Measurements from ENCODE around the gene GFOD1.
"Not testable (repeated sequence)": the region's sequence is repeated elsewhere in the genome, so short reads cannot be mapped to it uniquely, and the experiment has no call there.

The GFOD1 gene

DNA sequence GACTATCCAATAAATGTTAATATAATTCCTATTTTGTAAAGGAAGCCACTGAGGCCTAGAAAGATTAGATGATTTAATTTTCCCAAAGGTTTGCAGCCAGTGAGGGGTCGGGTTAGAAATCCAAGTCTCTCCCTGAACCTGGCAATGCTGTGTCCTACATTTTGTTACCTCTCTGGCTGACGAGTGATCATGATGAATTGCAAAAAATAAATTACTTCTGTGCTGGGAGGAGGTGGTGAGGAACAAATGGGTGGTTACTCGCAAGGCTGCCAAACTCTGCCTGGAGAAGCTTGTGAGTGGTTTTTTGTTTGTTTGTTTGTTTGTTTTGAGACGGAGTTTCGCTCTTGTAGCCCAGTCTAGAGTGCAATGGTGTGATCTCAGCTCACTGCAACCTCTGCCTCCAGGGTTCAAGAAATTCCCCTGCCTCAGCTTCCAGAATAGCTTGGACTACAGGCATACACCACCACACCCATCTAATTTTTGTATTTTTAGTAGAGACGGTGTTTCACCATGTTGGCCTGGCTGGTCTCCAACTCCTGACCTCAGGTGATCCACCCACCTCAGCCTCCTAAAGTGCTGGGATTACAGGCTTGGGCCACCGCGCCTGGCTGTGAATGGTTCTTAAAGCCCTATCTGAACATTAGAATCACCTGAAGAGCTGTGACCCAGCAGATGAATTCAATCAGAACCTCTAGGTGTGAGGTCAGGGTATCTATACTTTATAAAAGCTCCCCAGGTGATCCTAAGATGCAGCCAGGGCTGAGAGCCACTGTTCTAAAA lies 138.9 kb downstream of the GFOD1 start:
- no peak for DNase-seq

GRCh38 chr6:13346245-13346644 lies 141.2 kb downstream of the GFOD1 start:
- no peak for DNase-seq

- DNase-seq, result no peak
These were observed 144.9 kb downstream of the GFOD1 start for GRCh38 chr6:13342414-13343019.

- DNase-seq, result no peak
These were observed 147.4 kb downstream of the GFOD1 start for GRCh38 chr6:13339863-13340630.

GRCh38 chr6:13338038-13338437 lies 149.4 kb downstream of the GFOD1 start:
- no peak for DNase-seq

- peak; percentile 87 for DNase-seq
These were observed 150.8 kb downstream of the GFOD1 start for GRCh38 chr6:13336553-13336952.

GRCh38 chr6:13334953-13335352 lies 152.4 kb downstream of the GFOD1 start:
- no peak for DNase-seq

DNA sequence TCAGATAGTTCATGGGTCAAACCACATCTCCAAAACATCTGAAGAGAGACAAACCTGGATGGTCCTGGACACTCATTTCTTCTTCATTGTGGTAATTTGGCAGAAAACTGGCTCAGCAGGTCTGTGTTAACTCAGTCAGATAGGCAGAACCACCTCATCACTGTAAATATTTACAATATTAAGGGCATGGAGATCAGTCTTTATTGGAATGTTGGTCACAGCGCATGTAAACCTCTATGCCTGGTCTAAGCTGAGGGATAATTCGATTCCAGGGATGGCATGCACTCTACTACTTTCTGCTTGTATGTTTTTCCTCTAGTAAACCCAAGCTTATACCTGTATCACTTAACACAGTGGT lies 155.1 kb downstream of the GFOD1 start:
- DNase-seq, result no peak

DNA sequence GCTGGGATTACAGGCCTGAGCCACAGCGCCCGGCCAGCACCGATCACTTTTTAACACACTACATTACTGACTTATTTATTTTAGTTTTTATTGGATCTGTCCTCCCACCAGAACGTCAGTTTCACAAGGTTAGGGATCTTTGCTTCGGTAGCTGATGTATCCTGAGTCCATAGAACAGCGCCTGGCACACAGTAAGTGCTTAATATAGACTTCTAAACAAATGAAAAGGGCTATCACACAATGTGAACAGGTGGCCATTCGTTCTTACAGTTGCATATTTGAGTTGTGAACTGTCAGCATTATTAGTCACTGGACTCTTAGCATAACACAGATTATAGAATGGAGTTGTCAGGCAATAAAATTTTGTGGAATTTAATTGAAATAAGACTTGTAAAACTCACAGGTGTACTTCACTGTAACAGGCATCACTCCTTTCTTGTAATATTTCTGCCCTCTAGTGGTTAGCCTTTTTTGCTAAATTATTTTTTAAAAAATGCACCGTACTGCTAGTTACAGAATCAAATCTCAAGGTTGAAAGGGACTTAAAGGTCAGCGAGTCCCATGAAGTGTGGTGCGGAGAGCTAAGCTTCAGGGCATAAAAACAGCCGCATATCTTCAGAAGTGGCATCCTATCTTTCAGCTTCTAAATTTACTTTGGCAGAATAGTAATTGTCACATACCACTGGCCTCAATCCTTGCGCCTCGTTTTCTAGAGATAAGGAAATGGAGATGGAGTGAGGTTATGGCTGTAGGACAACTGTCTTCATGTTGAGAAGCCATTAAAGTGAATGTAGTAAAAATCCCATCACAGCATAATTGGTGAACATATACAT lies 155.7 kb downstream of the GFOD1 start:
- no peak for DNase-seq

DNA sequence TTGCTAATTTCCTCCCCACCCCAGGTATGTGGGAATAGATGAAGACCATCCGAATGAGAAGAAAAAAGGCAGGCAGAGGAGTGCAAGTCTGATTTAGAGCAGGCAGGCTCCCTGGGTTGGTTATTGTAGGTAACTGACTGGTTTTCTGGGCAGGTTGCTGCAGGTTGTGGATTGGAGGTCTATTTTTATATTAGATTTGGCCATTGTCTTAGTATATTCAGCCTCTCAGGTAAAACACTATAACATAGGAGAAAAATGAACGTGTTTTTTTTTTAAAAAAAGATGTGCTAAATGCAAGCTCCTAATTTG lies 158.6 kb downstream of the GFOD1 start:
- no peak for DNase-seq

GRCh38 chr6:13328076-13328874 lies 159.1 kb downstream of the GFOD1 start, which contains the start of gene TBC1D7:
Gene TBC1D7 (minus strand): TSS chr6:13328537. CDS start chr6:13326898, 1,639 bp downstream.
- DNase-seq, result peak; percentile 94

DNA sequence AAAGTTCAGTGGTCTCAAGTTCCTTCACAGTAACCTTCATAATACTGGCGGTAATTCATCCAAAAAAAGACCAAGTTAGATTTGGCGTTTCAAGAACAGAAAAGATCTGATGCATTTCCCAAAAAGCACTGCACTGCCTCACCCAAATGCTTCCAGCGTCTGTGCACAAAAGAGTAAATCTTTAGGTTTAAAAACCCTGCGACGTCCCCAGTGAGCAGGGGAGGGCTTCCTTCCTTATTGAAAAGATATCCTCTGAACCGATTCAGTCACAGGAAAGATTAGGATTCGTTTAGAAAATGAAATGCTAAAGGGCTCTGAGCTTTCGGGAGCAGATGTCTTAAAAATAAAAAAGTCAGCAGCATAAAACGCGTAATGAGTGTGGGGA lies 159.7 kb downstream of the GFOD1 start:
- DNase-seq, result no peak

- DNase-seq, result not testable (repeated sequence)
These were observed 161.3 kb downstream of the GFOD1 start for GRCh38 chr6:13326031-13326586.

DNA sequence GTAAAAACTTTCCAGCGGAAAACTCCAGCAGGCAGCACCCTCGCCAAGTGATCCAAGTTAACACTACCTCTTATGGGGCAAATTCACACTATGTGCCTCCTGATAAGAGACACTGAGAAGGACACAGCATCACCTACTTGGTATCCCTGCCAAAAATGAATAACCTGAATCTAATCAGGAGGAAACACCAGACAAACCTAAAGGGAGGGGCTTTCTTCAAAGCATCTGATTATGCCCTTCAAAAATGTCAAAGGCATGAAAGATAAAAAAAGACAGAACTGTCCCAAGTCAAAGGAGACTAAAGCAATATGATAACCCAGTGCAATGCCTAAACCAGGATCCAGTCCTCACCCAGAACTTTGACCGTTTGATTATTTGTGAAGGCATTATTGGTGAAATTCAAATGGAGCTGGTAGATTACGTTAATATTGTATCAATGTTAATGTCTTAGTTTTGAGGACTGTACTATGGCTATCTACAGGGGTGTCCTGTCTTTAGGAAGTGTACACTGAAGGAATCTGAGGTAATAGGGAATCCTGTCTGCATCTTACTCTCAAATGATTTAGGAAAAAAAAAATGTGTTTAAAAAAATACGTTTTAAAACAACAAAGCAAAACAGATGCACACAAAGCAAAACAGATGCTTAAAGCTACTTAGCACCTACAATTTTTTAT lies 167.4 kb downstream of the GFOD1 start:
- no peak for DNase-seq

DNA sequence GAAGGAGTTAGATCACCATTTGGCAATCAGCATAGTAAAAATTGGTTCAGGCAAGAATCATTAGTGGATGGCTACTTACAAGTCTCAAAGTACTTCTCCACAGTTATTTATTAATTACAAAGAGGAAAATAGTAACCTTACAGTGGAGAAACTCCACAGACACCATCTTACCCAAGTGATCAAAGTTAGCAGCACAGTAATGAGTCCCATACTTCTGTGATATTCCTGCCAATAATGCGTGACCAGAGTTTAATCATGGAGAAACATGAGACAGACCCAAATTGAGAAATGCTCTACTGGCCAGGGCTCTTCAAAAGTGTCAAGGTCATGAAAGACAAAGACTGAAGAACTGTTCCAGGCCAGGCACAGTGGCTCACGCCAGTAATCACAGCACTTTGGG lies 168.6 kb downstream of the GFOD1 start:
- no peak for DNase-seq

DNA sequence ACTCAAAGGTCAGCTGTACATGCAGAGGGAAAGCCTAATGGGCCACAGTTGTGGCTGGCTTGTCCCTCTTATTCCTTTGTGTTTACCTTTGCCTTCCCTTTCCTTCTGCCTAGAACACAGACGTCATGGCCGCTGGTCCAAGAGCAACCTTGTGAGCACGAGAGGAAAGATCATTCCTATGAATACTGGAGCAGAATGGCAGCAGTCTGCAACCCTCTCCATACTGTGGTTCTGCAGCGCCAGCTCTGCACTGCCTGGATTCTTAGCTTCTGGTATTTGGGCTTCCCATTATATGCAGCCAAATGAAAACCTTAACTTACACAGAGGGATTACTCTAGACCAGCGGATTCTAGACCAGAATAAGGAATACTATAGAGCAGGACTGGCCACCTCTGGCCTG lies 171.5 kb downstream of the GFOD1 start:
- no peak for DNase-seq

DNA sequence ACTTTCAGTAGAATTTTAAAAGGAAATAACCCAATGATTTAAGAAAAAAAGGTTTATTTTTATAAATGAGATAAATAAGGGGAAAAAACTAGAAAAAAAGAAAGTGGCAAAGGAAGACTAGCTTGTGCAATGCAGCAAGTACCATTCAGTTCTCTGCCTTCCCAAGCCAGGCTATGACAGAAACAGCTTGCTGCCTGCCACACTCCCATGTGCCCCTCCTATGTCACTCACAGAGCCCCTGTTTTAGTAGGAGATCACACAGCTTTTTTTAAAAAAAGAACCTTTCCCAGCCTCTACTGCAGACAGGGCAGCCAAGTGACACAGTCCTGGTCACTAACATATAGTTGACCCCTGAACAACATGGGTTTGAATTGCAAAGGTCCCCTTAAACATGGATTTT lies 172.6 kb downstream of the GFOD1 start:
- no peak for DNase-seq

GRCh38 chr6:13311155-13311554 lies 176.2 kb downstream of the GFOD1 start:
- DNase-seq, result no peak

- DNase-seq, result no peak
These were observed 179.1 kb downstream of the GFOD1 start for GRCh38 chr6:13308332-13308731.
